ENCODE results near the gene SECISBP2L.

The SECISBP2L gene

DNA sequence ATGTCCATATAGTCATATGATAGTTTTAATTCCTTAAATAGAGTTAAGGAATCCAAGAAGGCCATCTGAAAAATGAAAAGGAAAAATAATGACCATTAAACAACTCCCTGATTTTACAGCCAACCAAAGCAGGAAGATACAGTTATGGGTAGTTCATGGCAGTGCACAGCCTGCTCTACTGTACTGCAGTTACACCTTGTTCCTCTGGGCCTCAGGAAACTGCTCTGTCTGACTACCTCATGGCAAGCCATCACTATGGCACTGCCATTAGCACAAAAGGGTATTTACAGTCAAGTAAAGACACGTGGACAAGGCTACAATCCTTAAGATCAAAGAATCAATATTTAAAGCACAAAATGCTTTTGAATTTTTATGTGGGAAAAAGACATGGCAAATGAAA lies 19.5 kb downstream of the SECISBP2L start:
- H3K27ac ChIP-seq: no peak overlapping the region
- TF ChIP-seq, protein P1, sequence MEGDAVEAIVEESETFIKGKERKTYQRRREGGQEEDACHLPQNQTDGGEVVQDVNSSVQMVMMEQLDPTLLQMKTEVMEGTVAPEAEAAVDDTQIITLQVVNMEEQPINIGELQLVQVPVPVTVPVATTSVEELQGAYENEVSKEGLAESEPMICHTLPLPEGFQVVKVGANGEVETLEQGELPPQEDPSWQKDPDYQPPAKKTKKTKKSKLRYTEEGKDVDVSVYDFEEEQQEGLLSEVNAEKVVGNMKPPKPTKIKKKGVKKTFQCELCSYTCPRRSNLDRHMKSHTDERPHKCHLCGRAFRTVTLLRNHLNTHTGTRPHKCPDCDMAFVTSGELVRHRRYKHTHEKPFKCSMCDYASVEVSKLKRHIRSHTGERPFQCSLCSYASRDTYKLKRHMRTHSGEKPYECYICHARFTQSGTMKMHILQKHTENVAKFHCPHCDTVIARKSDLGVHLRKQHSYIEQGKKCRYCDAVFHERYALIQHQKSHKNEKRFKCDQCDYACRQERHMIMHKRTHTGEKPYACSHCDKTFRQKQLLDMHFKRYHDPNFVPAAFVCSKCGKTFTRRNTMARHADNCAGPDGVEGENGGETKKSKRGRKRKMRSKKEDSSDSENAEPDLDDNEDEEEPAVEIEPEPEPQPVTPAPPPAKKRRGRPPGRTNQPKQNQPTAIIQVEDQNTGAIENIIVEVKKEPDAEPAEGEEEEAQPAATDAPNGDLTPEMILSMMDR (conservative IDR thresholded peaks at IDR 0.05): no peak
- TF ChIP-seq ZFX (IDR thresholded peaks at IDR 0.05): no peak

DNA sequence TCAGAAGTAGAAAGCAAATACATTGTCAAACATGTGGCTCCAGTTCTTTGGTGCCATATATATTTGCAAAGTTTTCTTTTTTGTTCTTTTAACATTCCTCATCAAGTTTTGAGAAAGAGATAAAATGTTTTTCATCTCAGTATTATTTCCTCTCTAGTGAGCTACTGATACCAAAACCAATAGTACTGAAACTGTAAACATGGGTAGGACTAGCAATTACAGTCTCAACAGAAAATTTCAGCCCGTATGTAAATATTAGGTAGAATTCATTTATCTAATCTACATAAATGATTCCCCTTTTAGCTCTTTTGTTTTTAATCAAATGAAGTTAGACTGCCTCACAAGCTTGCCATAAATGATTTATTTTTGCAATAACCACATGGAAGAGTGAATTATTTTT lies 21.4 kb downstream of the SECISBP2L start:
- no peak for TF ChIP-seq ZFX (IDR thresholded peaks at IDR 0.05)
- TF ChIP-seq, protein P1 (conservative IDR thresholded peaks at IDR 0.05): no peak

DNA sequence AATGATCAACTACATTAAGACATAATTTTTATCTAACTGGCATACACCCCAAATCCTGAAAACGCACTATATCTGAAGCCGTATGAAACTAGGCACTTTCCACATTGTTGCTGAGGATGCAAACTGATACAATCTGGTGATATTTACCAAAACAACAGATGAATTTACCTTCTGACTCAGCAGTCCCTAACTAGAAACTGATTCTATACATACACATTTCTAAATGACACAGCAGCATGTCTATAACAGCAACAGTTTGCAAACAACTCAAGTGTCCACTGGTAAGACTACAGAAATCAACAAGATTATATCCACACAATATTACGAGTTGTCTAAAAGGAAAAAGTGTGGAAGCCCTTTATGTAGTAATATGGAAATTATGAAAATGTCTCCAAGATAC lies 22.9 kb downstream of the SECISBP2L start:
- H3K27ac ChIP-seq: no peak overlapping the region
- TF ChIP-seq, protein P1 (conservative IDR thresholded peaks at IDR 0.05): no peak
- TF ChIP-seq ZFX (IDR thresholded peaks at IDR 0.05): no peak

More for the DNA sequence above, 21.4 kb downstream of the SECISBP2L start:
- H3K27ac ChIP-seq: no peak overlapping the region

DNA sequence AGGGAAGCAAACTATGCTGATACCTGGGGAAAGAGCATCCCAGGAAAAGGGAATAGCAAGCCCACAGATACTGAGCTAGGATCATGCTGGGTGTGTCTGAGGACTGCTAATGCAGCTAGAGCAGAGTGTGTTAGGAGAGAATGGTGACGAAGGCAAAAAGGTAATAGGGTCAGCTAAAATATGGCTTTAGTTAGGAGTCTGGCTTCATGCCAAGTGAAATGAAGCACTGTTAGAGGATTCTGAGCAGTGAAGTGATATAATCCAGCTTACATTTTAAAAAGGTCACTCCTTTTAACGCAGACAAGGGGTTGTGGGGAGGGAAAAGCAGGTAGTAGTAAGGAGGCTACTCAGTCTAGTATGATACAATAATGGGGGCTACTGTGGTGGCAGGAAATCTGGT lies 30.4 kb downstream of the SECISBP2L start:
- no peak overlapping the region for H3K27ac ChIP-seq
- TF ChIP-seq ZFX (IDR thresholded peaks at IDR 0.05): no peak
- TF ChIP-seq, protein P1 (conservative IDR thresholded peaks at IDR 0.05): no peak

DNA sequence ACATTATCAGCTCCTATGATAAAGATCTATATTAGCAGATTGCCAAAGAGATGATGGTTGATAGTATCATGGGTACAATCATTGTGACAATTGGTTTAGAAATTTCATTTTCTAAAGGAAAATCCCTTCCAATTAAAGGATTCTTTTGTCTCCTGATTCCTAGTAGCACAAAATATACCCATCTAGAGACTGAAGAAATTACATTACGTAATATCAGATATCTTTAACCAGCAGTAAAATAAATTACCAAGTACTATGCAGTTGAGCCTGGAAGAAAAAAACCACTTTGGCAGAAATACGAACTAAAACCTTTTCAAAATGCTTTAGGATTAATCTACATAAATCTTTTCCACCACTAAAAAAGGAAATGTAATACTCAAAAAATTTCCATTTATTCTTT lies 46.9 kb downstream of the SECISBP2L start:
- no peak overlapping the region for H3K27ac ChIP-seq
- TF ChIP-seq, protein P1 (conservative IDR thresholded peaks at IDR 0.05): no peak
- no peak for TF ChIP-seq ZFX (IDR thresholded peaks at IDR 0.05)

DNA sequence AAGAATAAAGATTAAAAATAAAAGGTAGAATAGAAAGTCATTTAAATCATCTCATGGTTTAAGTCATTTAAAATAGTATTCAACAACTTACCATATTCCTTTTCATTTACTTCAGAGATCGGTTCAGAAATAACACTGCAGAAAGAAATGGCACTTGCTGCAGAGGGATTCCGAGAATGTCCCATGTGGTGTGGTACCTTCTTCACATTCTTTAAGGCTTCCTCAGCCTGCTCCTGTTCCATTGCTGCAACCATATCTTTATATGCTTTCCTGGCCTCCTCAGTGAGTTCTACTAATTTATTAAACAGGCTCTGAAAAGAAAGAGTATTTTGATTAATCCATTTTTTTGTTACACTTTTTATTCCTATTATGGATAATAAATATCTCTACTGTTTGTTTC lies 50.0 kb downstream of the SECISBP2L start:
- TF ChIP-seq ZFX (IDR thresholded peaks at IDR 0.05): no peak
- TF ChIP-seq, protein P1 (conservative IDR thresholded peaks at IDR 0.05): no peak
- H3K27ac ChIP-seq: no peak overlapping the region

DNA sequence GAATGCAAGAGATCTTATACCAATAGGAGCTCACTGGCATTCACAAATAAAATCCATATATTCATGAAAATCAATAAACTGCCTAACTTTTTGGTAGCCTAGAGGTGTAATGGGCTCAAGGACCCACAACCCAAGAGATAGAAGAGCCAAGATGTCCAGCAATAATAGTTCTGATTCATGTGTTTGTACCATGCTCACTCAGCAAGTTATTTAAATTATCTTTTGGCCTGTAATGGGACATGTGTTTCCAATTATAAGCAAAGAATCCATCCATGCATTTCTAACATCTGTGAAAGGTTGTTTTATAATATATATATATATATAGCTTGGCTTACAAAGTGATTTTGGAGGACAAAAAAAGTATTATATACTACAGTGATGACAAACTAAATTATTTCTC lies 52.9 kb downstream of the SECISBP2L start:
- H3K27ac ChIP-seq: no peak overlapping the region
- TF ChIP-seq ZFX (IDR thresholded peaks at IDR 0.05): no peak
- TF ChIP-seq, protein P1 (conservative IDR thresholded peaks at IDR 0.05): no peak
